Neuronal stem cell (in vitro differentiated cells): ENCODE measurements around the gene ATF5.

Experiments used
- DNase-seq: peaks from one replicate; pipeline ENCODE4 v3.0.0-alpha.2; 2013; ENCODE audit warnings: low spot score
- H2AFZ ChIP-seq: one replicate; pipeline ENCODE4 v1.6.1; 2013; ENCODE audit warnings: mild to moderate bottlenecking, low read length, inconsistent platforms
- H2AK5ac ChIP-seq: 2 replicates; pipeline ENCODE4 v1.6.1; 2013; ENCODE audit warnings: low read depth, mild to moderate bottlenecking, inconsistent platforms, low read length, moderate library complexity, mixed read lengths
- H2BK120ac ChIP-seq: 2 replicates; pipeline ENCODE4 v1.6.1; 2013; ENCODE audit warnings: low read depth, mild to moderate bottlenecking, inconsistent platforms, low read length, moderate library complexity, mixed read lengths
- H2BK12ac ChIP-seq: one replicate; pipeline ENCODE4 v1.6.1; 2013; ENCODE audit warnings: low read length, inconsistent platforms
- H2BK15ac ChIP-seq: 2 replicates; pipeline ENCODE4 v1.6.1; 2013; ENCODE audit warnings: mild to moderate bottlenecking, low read length, inconsistent platforms, mixed read lengths
- H2BK5ac ChIP-seq: one replicate; pipeline ENCODE4 v1.6.1; 2013; ENCODE audit warnings: inconsistent platforms, mild to moderate bottlenecking, low read length, moderate library complexity
- H3K14ac ChIP-seq: one replicate; pipeline ENCODE4 v1.6.1; 2013; ENCODE audit warnings: low read length, inconsistent platforms
- H3K18ac ChIP-seq: 2 replicates; pipeline ENCODE4 v1.6.1; 2013; ENCODE audit warnings: low read length, inconsistent platforms
- H3K23ac ChIP-seq: 2 replicates; pipeline ENCODE4 v1.6.1; 2013; ENCODE audit warnings: low read depth, mild to moderate bottlenecking, mixed read lengths, low read length, inconsistent platforms; ENCODE audit not compliant: poor library complexity
- H3K27ac ChIP-seq: replicated peaks from 3 replicates; pipeline ENCODE4 v1.5.1; 2013; ENCODE audit warnings: low read length, inconsistent platforms
- H3K27me3 ChIP-seq, 3 experiments: 2 replicates each; pipeline ENCODE4 v1.6.1; 2013; ENCODE audit warnings: low read length in 3 of 3, mild to moderate bottlenecking in 2 of 3, inconsistent platforms in 1 of 3, low read depth in 1 of 3, mixed read lengths in 1 of 3, moderate library complexity in 1 of 3; ENCODE audit not compliant: control insufficient read depth in 3 of 3, insufficient read depth in 3 of 3
- H3K36me3 ChIP-seq, 2 donors: replicated peaks in 1 of 2; 2 replicates each; pipeline ENCODE4 v1.6.1; 2013; ENCODE audit warnings: low read length in 2 of 2; ENCODE audit not compliant: control insufficient read depth in 2 of 2, insufficient read depth in 2 of 2
- H3K4ac ChIP-seq: 2 replicates; pipeline ENCODE4 v1.6.1; 2013; ENCODE audit warnings: inconsistent platforms, mild to moderate bottlenecking, low read length, moderate library complexity
- H3K4me1 ChIP-seq, 2 donors: 1 replicate in 1 of 2; 2 replicates in 1 of 2; pipeline ENCODE4 v1.6.1; 2013; ENCODE audit warnings: low read length in 2 of 2, low read depth in 1 of 2; ENCODE audit not compliant: control insufficient read depth in 2 of 2, insufficient read depth in 1 of 2
- H3K4me2 ChIP-seq: one replicate; pipeline ENCODE4 v1.6.1; 2013; ENCODE audit warnings: mild to moderate bottlenecking, low read length, inconsistent platforms; ENCODE audit not compliant: insufficient read depth, poor library complexity, severe bottlenecking
- H3K4me3 ChIP-seq, 2 donors: 2 replicates each; pipeline ENCODE4 v1.5.1; 2013; ENCODE audit warnings: low read length in 2 of 2, mild to moderate bottlenecking in 2 of 2, inconsistent platforms in 1 of 2, moderate library complexity in 1 of 2
- H3K79me1 ChIP-seq: one replicate; pipeline ENCODE4 v1.6.1; 2013; ENCODE audit warnings: low read depth, mild to moderate bottlenecking, inconsistent platforms, low read length, moderate library complexity
- H3K9ac ChIP-seq: one replicate; pipeline ENCODE4 v1.6.1; 2013; ENCODE audit warnings: mild to moderate bottlenecking, low read depth, low read length, inconsistent platforms; ENCODE audit not compliant: poor library complexity
- H3K9me3 ChIP-seq, 2 donors: replicated peaks in 1 of 2; 2 replicates each; pipeline versions ENCODE3 to v1.6.1; 2013; ENCODE audit warnings: low read length in 2 of 2, mild to moderate bottlenecking in 2 of 2, inconsistent platforms in 1 of 2, low read depth in 1 of 2, mixed read lengths in 1 of 2, moderate library complexity in 1 of 2; ENCODE audit not compliant: control insufficient read depth in 2 of 2, insufficient read depth in 1 of 2
- H4K8ac ChIP-seq: one replicate; pipeline ENCODE4 v1.6.1; 2013; ENCODE audit warnings: low read depth, mild to moderate bottlenecking, inconsistent platforms, low read length, moderate library complexity
- H4K91ac ChIP-seq: one replicate; pipeline ENCODE4 v1.6.1; 2013; ENCODE audit warnings: low read length, low read depth, mild to moderate bottlenecking, inconsistent platforms; ENCODE audit not compliant: poor library complexity
- WGBS, 2 donors: extraction: QIAGEN DNeasy Blood & Tissue Kit; methylation state at CpG; one replicate each; pipeline ENCODE4 v1.1.7; 2013; ENCODE audit warnings: missing lambda C conversion rate in 2 of 2, mixed read lengths in 1 of 2; ENCODE audit not compliant: insufficient read length in 2 of 2, insufficient replicate concordance in 1 of 2; ENCODE audit errors: extremely low coverage in 2 of 2; 5-methylcytosine and 5-hydroxymethylcytosine counted together

ATF5 gene

DNA sequence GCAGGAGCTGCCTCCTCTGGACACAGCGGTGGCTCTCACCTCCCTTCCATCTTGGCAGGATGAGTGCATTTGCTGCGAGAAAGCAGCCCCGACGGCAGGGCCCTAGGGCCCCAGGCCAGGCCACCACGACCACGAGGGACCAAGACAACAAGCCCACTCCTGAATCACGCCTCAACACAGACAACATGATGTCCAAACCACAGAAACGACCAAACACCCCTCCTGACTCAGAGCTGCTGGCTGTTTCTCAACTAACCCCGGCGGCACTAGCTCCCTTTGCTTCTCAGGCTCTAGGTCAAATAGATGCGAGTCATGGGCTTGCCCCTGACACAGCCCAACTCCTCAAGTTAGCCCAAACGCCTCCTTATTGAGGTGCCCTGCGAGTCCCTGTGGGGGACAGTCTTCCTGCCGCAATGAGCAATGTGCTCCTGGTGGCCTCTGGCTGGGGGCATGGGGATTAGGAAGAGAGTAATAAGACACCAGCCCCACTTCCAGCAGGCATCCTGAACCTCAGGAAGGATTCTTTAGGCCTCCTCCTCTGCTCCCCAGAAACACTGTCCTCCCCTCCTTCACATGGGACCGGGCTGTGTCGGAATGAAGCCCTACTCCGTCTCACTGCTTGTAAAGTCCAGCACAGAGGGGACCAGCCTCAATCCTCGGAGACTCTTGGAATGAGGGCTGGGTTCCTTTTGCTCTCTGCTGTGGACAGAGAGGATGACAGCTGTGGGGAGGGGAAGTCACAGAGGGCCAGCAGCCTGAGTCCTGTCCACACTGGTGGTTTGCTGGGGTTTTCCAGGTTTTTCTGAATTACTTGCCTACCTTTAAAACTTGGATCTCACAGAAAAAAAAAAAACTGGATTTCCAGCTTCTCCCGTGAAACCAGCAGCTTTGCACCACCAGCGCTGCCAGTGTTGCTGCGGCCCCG is 6.9 kb upstream of the ATF5 start:
- no peak for DNase-seq
- Histone ChIP-seq H3K79me1 (peaks cover 36% of the 10 kb centered on the region), H3K36me3 (peaks cover 42 to 94% of the 10 kb centered on the region in 2 donors), H3K4ac (no peak overlapping the region), H3K23ac (no peak overlapping the region), H2BK120ac (no peak overlapping the region), H3K27me3 (no peaks in the 10 kb centered on the region), H3K4me2 (no peak overlapping the region), H4K91ac (no peak overlapping the region), H4K8ac (no peak overlapping the region), H2BK15ac (no peak overlapping the region), H3K9me3 (no peaks in the 10 kb centered on the region), H2AFZ (no peak overlapping the region), H3K18ac (no peak overlapping the region), H2BK12ac (no peak overlapping the region), H3K14ac (no peak overlapping the region), H3K4me1 (peaks cover 0 to 12% of the 10 kb centered on the region in 2 donors), H2BK5ac (peak overlapping the region; percentile 56), H3K27ac (no peak overlapping the region), H3K4me3 (no peak overlapping the region), H3K9ac (no peak overlapping the region), H2AK5ac (no peak overlapping the region)
- no CpG with 5 or more reads among the region's 22 CpGs for WGBS, 2 donors

DNA sequence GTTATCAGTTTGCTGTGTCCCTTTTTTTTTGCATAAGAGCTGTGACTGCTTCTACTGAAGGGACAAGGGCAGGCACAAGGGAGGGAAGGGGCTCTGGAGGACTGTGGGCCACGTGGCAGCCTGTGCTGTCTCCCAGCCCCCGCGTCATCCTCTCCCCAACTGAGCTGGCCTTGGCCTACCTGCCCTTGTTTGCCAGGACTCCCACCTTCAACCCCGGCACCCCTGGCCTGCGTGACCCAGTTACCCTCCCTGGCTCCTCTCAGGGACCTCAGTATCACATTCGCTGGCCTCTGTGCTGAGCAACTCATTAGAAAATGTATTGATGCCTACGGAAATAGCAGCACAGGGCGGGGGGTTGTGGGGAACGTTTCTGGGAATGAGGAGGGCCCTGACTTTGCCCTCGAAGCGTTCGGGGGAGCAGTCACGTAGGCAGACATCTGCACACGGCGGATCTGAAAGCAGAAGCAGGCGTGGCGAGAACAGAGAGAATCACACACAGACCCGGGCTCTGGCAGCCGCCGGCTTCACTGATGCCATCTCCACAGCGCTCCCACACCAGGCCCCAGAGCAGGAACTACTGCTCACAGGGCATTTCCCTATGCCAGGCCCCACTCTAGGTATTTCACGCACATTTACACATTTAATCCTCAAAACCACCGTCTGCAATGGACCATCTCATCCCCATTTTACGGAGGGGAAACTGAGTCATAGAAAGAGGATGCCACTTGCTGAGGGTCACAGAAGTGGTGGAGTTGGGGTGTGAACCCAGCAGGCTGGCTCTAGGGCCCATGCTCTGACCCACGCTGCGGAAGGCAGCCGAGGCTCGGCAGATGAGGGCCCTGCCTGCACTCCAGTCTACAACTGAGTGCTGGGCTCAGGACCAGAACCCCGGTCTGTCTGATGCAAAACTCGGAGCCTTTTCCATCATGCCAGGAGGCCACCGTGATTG is 5.7 kb upstream of the ATF5 start:
- Histone ChIP-seq H3K27ac (no peak overlapping the region), H3K4me3 (no peak overlapping the region), H3K36me3 (peaks cover 46 to 91% of the 10 kb centered on the region in 2 donors)

DNA sequence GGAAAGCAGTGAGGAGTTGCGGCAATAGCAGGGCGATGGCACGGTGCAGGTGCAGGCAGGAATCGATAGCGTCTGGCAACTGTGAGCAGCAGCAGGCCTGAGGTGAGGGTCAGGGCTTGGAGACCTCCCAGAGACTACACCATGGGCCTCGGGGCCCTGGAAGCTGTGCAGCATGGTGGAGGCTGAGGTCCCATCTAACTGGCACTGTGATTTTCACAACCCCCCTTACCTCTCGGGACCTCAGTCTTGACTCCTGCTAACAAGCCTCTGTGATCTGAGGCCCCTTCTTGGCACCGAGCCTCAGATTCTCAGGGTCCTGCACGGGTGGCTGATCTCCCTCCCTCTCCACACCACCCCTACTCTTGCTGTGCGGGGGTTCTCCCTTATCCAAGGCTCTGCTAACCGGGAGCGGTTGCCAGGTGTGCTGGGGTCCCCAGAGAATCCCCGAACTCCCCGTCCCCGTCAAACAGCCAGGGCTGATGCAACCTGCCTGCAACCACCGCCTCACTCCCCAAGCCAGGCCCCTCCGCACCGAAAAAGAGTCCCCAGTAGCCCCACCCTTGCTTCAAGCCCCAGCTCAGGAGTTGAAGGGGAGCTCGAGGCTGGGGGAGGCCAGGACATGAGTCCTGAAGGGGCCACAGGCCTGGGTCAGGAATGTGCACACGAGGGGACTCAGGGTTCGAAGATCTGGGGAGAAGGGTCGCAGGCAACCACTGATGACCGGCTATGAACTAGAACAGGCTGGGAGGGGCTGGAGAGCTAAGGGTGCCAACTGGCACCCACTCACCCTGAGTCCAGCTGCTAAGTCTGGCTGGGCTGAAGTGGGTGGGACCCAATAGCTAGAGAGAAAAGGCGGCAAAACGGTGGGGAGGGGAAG is 4.8 kb upstream of the ATF5 start:
- Histone ChIP-seq H3K4ac (no peak overlapping the region), H3K4me2 (no peak overlapping the region), H4K91ac (no peak overlapping the region), H3K4me1 (peaks cover 7 to 17% of the 10 kb centered on the region in 2 donors), H2BK120ac (no peak overlapping the region), H3K4me3 (no peak overlapping the region), H2AFZ (no peak overlapping the region), H2AK5ac (no peak overlapping the region), H2BK12ac (no peak overlapping the region), H2BK15ac (no peak overlapping the region), H3K14ac (no peak overlapping the region), H3K27ac (no peak overlapping the region), H2BK5ac (no peak overlapping the region), H3K9me3 (no peaks in the 10 kb centered on the region), H3K79me1 (peaks cover 34% of the 10 kb centered on the region), H4K8ac (no peak overlapping the region), H3K23ac (no peak overlapping the region), H3K9ac (peak overlapping the region; percentile 74), H3K36me3 (peaks cover 43 to 84% of the 10 kb centered on the region in 2 donors), H3K18ac (no peak overlapping the region), H3K27me3 (no peaks in the 10 kb centered on the region)
- DNase-seq: no peak
- no CpG with 5 or more reads among the region's 25 CpGs for WGBS, 2 donors

More for the DNA sequence above, 5.7 kb upstream of the ATF5 start:
- no CpG with 5 or more reads among the region's 31 CpGs for WGBS, 2 donors
- H2BK15ac ChIP-seq: no peak overlapping the region
- peaks cover 33% of the 10 kb centered on the region for H3K79me1 ChIP-seq
- H3K4me1 ChIP-seq: peaks cover 7 to 17% of the 10 kb centered on the region in 2 donors
- no peak overlapping the region for H2AFZ ChIP-seq
- peak overlapping the region; percentile 75 for H3K23ac ChIP-seq
- H3K4ac ChIP-seq: no peak overlapping the region
- DNase-seq: no peak
- H4K91ac ChIP-seq: no peak overlapping the region
- no peaks in the 10 kb centered on the region for H3K9me3 ChIP-seq
- H2AK5ac ChIP-seq: no peak overlapping the region
- peak overlapping the region; percentile 51 for H3K9ac ChIP-seq
- H3K14ac ChIP-seq: no peak overlapping the region
- no peak overlapping the region for H3K18ac ChIP-seq
- no peak overlapping the region for H2BK5ac ChIP-seq
- H2BK12ac ChIP-seq: no peak overlapping the region
- H2BK120ac ChIP-seq: no peak overlapping the region
- H4K8ac ChIP-seq: no peak overlapping the region
- no peak overlapping the region for H3K4me2 ChIP-seq
- H3K27me3 ChIP-seq: no peaks in the 10 kb centered on the region
